ENCODE data around the gene ALKBH6. TPM values are rescaled to one million over a fixed set of nuclear protein-coding genes. Genes with fewer than 3 reads are reported as not detected.

Gene ALKBH6
- total RNA-seq, 5 donors from 2014 or later (not counting 1 experiment from before 2014, with no cell fraction given), result 42.6 to 61.4 (median 51.2) TPM

DNA sequence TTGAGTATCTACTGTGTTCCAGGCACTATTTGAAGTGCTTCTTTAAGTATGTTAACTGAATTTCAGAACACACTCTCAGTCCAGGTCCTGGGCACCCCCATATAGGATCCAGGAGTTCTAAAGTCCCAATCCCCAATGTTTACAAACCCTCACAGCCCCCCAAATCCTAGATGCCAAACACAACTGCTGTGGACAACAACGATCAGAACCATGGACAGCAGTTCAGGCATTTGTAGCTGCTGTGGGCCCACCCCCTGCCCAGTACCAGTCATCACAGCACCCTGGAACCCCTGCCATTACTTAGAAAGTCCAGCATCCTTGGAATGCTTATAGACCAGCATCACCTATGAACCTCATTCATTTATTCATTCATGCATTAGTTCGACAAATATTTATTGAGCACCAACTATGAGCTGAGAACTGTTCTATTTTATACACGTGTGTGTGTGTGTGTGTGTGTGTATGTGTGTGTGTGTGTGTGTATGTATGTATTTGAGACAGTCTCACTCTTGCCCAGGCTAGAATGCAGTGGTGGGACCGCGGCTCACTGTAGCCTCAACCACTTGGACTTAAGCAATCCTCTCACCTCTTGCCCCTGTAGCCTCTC lies 38.3 kb downstream of the ALKBH6 start:
- Histone ChIP-seq H3K9me3 (no peaks in the 10 kb centered on the region), H3K27me3 (replicated peaks in 1 of 2; ENCODE audit: control insufficient read depth in 2 of 2, extremely low read depth in 1 of 2, insufficient read depth in 2 of 2, low read length in 1 of 2) (peaks cover 0 to 56% of the 10 kb centered on the region in 2 experiments), H3K27ac (ENCODE audit: low read length) (no peak overlapping the region), H3K4me3 (ENCODE audit: control insufficient read depth in 1 of 2, extremely low read depth in 1 of 2, low read length in 1 of 2) (no peak overlapping the region), H3K36me3 (ENCODE audit: control insufficient read depth in 2 of 2, extremely low read depth in 1 of 2, insufficient read depth in 1 of 2, low read length in 1 of 2) (no peaks in the 10 kb centered on the region), H3K4me1 (ENCODE audit: control insufficient read depth in 1 of 2, extremely low read depth in 1 of 2, insufficient read depth in 2 of 2, low read length in 2 of 2) (no peaks in the 10 kb centered on the region)
- Mint-ChIP-seq H3K4me1 (peaks cover 0 to 10% (median 0%) of the 10 kb centered on the region in 3 donors), H3K36me3 (no peaks in the 10 kb centered on the region), H3K27me3 (peaks cover 19 to 21% of the 10 kb centered on the region in 2 donors), H3K27ac (no peak overlapping the region), H3K9me3 (no peaks in the 10 kb centered on the region), H3K4me3 (no peak overlapping the region)
- 0% methylated on average over 1 of the region's 5 CpGs for WGBS (ENCODE audit: insufficient coverage)
- no peak for ATAC-seq (replicated peaks in 1 of 4)
- peak in 3 of 35 experiments; percentile 11 to 45 (median 18) for DNase-seq
- POLR2A ChIA-PET, result no interaction called here
- CTCF ChIA-PET, result no interaction called here

DNA sequence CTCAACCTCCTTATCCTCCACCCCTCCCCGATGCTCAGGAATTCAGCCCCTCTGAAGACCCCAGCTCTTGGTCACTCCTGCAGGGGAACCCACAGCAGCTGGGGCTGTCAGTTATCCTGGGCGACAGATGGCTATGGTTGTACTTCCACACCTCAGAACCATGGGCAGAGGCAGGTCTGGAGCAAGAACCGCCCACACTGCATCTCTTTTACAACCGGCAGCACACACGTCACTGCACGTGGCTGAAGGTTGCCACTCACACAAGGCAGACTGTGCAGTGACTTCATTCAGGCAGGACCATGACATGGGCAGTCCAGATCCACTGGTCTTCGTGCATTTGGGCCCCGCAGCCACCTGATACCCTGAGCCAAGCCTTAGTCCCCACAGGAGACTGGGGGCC lies 40.5 kb downstream of the ALKBH6 start:
- Mint-ChIP-seq H3K36me3 (no peaks in the 10 kb centered on the region), H3K4me1 (peaks cover 5 to 11% (median 6%) of the 10 kb centered on the region in 3 donors), H3K9me3 (no peaks in the 10 kb centered on the region), H3K27ac (no peak overlapping the region), H3K27me3 (peaks cover 9 to 11% of the 10 kb centered on the region in 2 donors), H3K4me3 (no peak overlapping the region)
- H3K4me3 ChIP-seq (ENCODE audit: control insufficient read depth in 1 of 2, extremely low read depth in 1 of 2, low read length in 1 of 2), result no peak overlapping the region
- H3K4me1 ChIP-seq (ENCODE audit: control insufficient read depth in 1 of 2, extremely low read depth in 1 of 2, insufficient read depth in 2 of 2, low read length in 2 of 2), result peaks cover 0 to 4% of the 10 kb centered on the region in 2 experiments
- DNase-seq, result no peak
- CTCF ChIA-PET, result interaction anchor here in 1 of 2 donors (0.7 kb wide), 1 partner anchor 456 kb away, joined by 7 read pairs; no protein-coding TSS in a partner anchor
- 48% methylated on average over 8 of the region's 8 CpGs for WGBS (ENCODE audit: insufficient coverage)
- peaks cover 0 to 41% of the 10 kb centered on the region in 2 experiments for H3K27me3 ChIP-seq (replicated peaks in 1 of 2; ENCODE audit: control insufficient read depth in 2 of 2, extremely low read depth in 1 of 2, insufficient read depth in 2 of 2, low read length in 1 of 2)
- POLR2A ChIA-PET, result no interaction called here
- H3K27ac ChIP-seq (ENCODE audit: low read length), result no peak overlapping the region
- ATAC-seq (replicated peaks in 1 of 4), result no peak
- no peaks in the 10 kb centered on the region for H3K9me3 ChIP-seq
- H3K36me3 ChIP-seq (ENCODE audit: control insufficient read depth in 2 of 2, extremely low read depth in 1 of 2, insufficient read depth in 1 of 2, low read length in 1 of 2), result no peaks in the 10 kb centered on the region

DNA sequence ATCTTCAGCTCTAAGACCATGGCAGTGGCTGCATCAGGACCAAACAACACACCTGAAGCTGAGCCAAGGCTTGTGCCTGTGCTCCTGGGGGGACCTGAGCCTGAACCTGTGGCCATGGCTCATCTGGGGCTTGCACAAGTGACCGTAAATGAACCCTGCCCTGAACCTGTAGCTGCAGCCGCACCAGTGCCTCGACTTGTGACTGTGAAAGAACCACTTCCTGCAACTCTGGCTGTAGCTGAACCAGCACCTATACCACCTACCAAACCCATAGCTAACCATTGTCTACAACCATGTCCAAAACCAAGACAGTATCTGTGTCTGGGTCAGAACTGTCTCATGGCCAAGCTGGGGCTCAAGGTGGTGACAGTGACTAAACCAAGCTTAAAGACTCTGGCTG lies 47.2 kb downstream of the ALKBH6 start:
- Histone ChIP-seq H3K36me3 (ENCODE audit: control insufficient read depth in 2 of 2, extremely low read depth in 1 of 2, insufficient read depth in 1 of 2, low read length in 1 of 2) (no peaks in the 10 kb centered on the region), H3K27me3 (replicated peaks in 1 of 2; ENCODE audit: control insufficient read depth in 2 of 2, extremely low read depth in 1 of 2, insufficient read depth in 2 of 2, low read length in 1 of 2) (peaks cover 0 to 16% of the 10 kb centered on the region in 2 experiments), H3K27ac (ENCODE audit: low read length) (no peak overlapping the region), H3K4me3 (ENCODE audit: control insufficient read depth in 1 of 2, extremely low read depth in 1 of 2, low read length in 1 of 2) (no peak overlapping the region), H3K9me3 (no peaks in the 10 kb centered on the region), H3K4me1 (ENCODE audit: control insufficient read depth in 1 of 2, extremely low read depth in 1 of 2, insufficient read depth in 2 of 2, low read length in 2 of 2) (peaks cover 0 to 18% of the 10 kb centered on the region in 2 experiments)
- Mint-ChIP-seq H3K27ac (no peak overlapping the region), H3K4me3 (no peak overlapping the region), H3K36me3 (no peaks in the 10 kb centered on the region), H3K27me3 (peaks cover 3 to 8% of the 10 kb centered on the region in 2 donors), H3K4me1 (peaks cover 5 to 12% (median 6%) of the 10 kb centered on the region in 3 donors), H3K9me3 (no peaks in the 10 kb centered on the region)
- DNase-seq, result no peak
- ATAC-seq (replicated peaks in 1 of 4), result peak in 1 of 4 experiments; percentile 37
- WGBS (ENCODE audit: insufficient coverage), result 60% methylated on average over 1 of the region's 3 CpGs
- ChIA-PET CTCF (interaction anchor here (0.7 to 1.1 kb wide), 2 partner anchors 14 to 85 kb away, joined by 3 read pairs; no protein-coding TSS in a partner anchor), POLR2A (interaction anchor here in 1 of 2 donors (0.6 kb wide), 1 partner anchor 1215 kb away, joined by 5 read pairs; no protein-coding TSS in a partner anchor)

DNA sequence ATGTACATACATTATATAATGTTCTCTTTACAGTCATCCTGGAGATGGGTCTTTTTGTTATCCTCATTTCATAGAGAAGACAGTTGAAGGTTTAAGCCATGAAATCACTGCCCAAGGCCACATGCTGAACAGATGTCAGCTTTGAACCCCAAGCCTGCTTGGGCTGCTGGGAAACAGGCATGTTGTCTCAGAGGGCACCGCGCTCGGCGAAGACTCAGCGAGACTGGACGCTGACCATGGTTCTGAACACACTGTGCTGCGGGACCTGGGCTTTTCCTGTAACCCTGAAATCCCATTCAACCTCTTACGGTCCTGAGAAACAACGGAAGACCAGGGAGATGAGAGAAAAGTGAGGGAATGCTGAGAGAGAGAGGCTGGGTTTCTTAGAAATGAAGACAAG lies 50.5 kb downstream of the ALKBH6 start:
- WGBS (ENCODE audit: insufficient coverage), result 20% methylated on average over 6 of the region's 9 CpGs

DNA sequence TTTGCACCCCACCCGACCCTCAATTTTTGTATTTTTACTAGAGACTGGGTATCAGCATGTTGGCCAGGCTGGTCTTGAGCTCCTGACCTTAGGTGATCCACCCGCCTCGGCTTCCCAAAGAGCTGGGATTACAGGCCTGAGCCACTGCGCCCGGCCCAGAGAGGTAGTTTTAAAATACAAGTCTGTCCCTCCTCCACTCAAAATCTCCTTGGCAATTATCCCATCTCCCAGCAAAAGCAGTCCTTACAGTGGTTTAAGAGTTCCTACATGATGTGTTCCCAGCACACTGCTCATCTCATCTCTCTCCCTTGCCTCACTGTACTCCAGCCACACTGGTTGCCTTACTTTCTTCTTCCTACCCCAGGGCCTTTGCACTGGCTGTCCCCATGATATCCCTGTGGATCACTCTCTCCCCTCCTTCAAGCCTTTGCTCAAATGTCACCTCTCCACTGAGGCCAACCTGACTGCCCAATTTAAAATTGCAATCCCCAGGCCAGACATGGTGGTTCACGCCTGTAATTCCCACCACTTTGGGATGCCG lies 53.5 kb downstream of the ALKBH6 start:
- H3K27me3 ChIP-seq (replicated peaks in 1 of 2; ENCODE audit: control insufficient read depth in 2 of 2, extremely low read depth in 1 of 2, insufficient read depth in 2 of 2, low read length in 1 of 2), result peaks cover 3 to 7% of the 10 kb centered on the region in 2 experiments
- 95% methylated on average over 7 of the region's 7 CpGs for WGBS (ENCODE audit: insufficient coverage)
- H3K4me3 ChIP-seq (ENCODE audit: control insufficient read depth in 1 of 2, extremely low read depth in 1 of 2, low read length in 1 of 2), result no peak overlapping the region
- Mint-ChIP-seq H3K9me3 (no peaks in the 10 kb centered on the region), H3K4me1 (peaks cover 31 to 43% (median 36%) of the 10 kb centered on the region in 3 donors), H3K27me3 (peaks cover 0 to 5% of the 10 kb centered on the region in 2 donors), H3K27ac (peak overlapping the region in 1 of 2 donors; percentile 8), H3K4me3 (peak overlapping the region; percentile 14 to 80 (median 52)), H3K36me3 (no peaks in the 10 kb centered on the region)
- H3K36me3 ChIP-seq (ENCODE audit: control insufficient read depth in 2 of 2, extremely low read depth in 1 of 2, insufficient read depth in 1 of 2, low read length in 1 of 2), result no peaks in the 10 kb centered on the region
- H3K27ac ChIP-seq (ENCODE audit: low read length), result no peak overlapping the region
- H3K4me1 ChIP-seq (ENCODE audit: control insufficient read depth in 1 of 2, extremely low read depth in 1 of 2, insufficient read depth in 2 of 2, low read length in 2 of 2), result peaks cover 13 to 27% of the 10 kb centered on the region in 2 experiments
- ChIA-PET CTCF (no interaction called here), POLR2A (no interaction called here)
- DNase-seq (no peak), ATAC-seq (replicated peaks in 1 of 4) (no peak)
- no peaks in the 10 kb centered on the region for H3K9me3 ChIP-seq

More for the DNA sequence above, 50.5 kb downstream of the ALKBH6 start:
- Mint-ChIP-seq H3K27me3 (peaks cover 3 to 8% of the 10 kb centered on the region in 2 donors), H3K4me1 (peaks cover 9 to 16% (median 13%) of the 10 kb centered on the region in 3 donors), H3K9me3 (no peaks in the 10 kb centered on the region), H3K4me3 (no peak overlapping the region), H3K36me3 (no peaks in the 10 kb centered on the region), H3K27ac (no peak overlapping the region)
- Histone ChIP-seq H3K27ac (ENCODE audit: low read length) (no peak overlapping the region), H3K27me3 (replicated peaks in 1 of 2; ENCODE audit: control insufficient read depth in 2 of 2, extremely low read depth in 1 of 2, insufficient read depth in 2 of 2, low read length in 1 of 2) (peaks cover 3 to 21% of the 10 kb centered on the region in 2 experiments), H3K4me3 (ENCODE audit: control insufficient read depth in 1 of 2, extremely low read depth in 1 of 2, low read length in 1 of 2) (no peak overlapping the region), H3K36me3 (ENCODE audit: control insufficient read depth in 2 of 2, extremely low read depth in 1 of 2, insufficient read depth in 1 of 2, low read length in 1 of 2) (no peaks in the 10 kb centered on the region), H3K9me3 (no peaks in the 10 kb centered on the region), H3K4me1 (ENCODE audit: control insufficient read depth in 1 of 2, extremely low read depth in 1 of 2, insufficient read depth in 2 of 2, low read length in 2 of 2) (peaks cover 7 to 29% of the 10 kb centered on the region in 2 experiments)
- ChIA-PET CTCF (no interaction called here), POLR2A (no interaction called here)
- no peak for ATAC-seq (replicated peaks in 1 of 4)
- peak in 20 of 35 experiments; percentile 14 to 65 (median 40) for DNase-seq

DNA sequence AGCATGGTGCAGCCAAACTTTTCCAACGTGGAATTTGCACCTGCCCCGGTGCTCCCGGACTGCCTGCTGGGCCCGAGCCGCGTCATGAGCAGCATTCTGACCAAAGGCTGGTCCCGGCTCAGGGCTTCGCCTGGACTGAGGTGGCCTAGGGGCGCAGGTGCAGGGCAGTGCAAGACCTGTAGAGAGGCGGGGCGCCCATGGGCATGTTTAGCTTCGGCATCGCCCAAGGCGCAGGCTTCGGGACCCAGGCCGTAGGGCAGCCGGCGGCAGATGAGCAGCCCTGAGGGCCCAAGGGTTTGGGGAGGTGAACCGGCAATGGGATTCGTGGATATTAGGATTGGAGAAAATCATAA lies 54.1 kb downstream of the ALKBH6 start:
- no peaks in the 10 kb centered on the region for H3K36me3 Mint-ChIP-seq
- WGBS (ENCODE audit: insufficient coverage), result 43% methylated on average over 10 of the region's 20 CpGs
- Histone ChIP-seq H3K4me3 (ENCODE audit: control insufficient read depth in 1 of 2, extremely low read depth in 1 of 2, low read length in 1 of 2) (peak overlapping the region; percentile 53 to 54), H3K36me3 (ENCODE audit: control insufficient read depth in 2 of 2, extremely low read depth in 1 of 2, insufficient read depth in 1 of 2, low read length in 1 of 2) (no peaks in the 10 kb centered on the region), H3K4me1 (ENCODE audit: control insufficient read depth in 1 of 2, extremely low read depth in 1 of 2, insufficient read depth in 2 of 2, low read length in 2 of 2) (peaks cover 15 to 33% of the 10 kb centered on the region in 2 experiments), H3K9me3 (no peaks in the 10 kb centered on the region), H3K27me3 (replicated peaks in 1 of 2; ENCODE audit: control insufficient read depth in 2 of 2, extremely low read depth in 1 of 2, insufficient read depth in 2 of 2, low read length in 1 of 2) (peaks cover 3 to 7% of the 10 kb centered on the region in 2 experiments), H3K27ac (ENCODE audit: low read length) (no peak overlapping the region)
- ATAC-seq (replicated peaks in 1 of 4), result no peak
- H3K27me3 Mint-ChIP-seq, result peaks cover 0 to 4% of the 10 kb centered on the region in 2 donors
- peaks cover 34 to 48% (median 41%) of the 10 kb centered on the region in 3 donors for H3K4me1 Mint-ChIP-seq
- no peak for DNase-seq
- H3K27ac Mint-ChIP-seq, result peak overlapping the region in 1 of 2 donors; percentile 16
- CTCF ChIA-PET, result interaction anchor here in 1 of 2 donors (0.9 kb wide), 1 partner anchor 77 kb away, joined by 3 read pairs; no protein-coding TSS in a partner anchor
- POLR2A ChIA-PET, result no interaction called here
- H3K9me3 Mint-ChIP-seq, result no peaks in the 10 kb centered on the region
- peak overlapping the region; percentile 69 to 80 (median 72) for H3K4me3 Mint-ChIP-seq

Data from T-cell (primary cell).